Stimulated activated CD4-positive, alpha-beta T cell treated with anti-CD3 and anti-CD28 coated beads, TNF-alpha, amount 100 ng/mL, for 1 hour (primary cell): Measurements from ENCODE around the gene CMTM4.
"Not testable (repeated sequence)": the region's sequence is repeated elsewhere in the genome, so short reads cannot be mapped to it uniquely, and the experiment has no call there.

Experiments used
- DNase-seq, 3 donors: peaks; one replicate each; pipeline ENCODE4 v3.0.0-alpha.2; 2020; ENCODE audit warnings: low read depth in 3 of 3, low spot score in 1 of 3

The CMTM4 gene

GRCh38 chr16:66705790-66706505 is 9.4 kb upstream of the CMTM4 start:
- DNase-seq: no peak

GRCh38 chr16:66703406-66704215 is 7.1 kb upstream of the CMTM4 start:
- DNase-seq: no peak

- DNase-seq: no peak
Observed at GRCh38 chr16:66701516-66701915, 5.0 kb upstream of the CMTM4 start.

GRCh38 chr16:66701026-66701425 is 4.5 kb upstream of the CMTM4 start:
- no peak for DNase-seq

- no peak for DNase-seq
Observed at GRCh38 chr16:66699898-66700297, 3.4 kb upstream of the CMTM4 start.

- DNase-seq: no peak
Observed at GRCh38 chr16:66698046-66698445, 1.5 kb upstream of the CMTM4 start.

- DNase-seq: peak in 1 of 3 donors; percentile 13
Observed at GRCh38 chr16:66695935-66696668, 441 bp downstream of the CMTM4 start.

- DNase-seq: no peak
Observed at GRCh38 chr16:66695471-66695934, 1.0 kb downstream of the CMTM4 start.

- DNase-seq: no peak
Observed at GRCh38 chr16:66693149-66693548, 3.4 kb downstream of the CMTM4 start.

GRCh38 chr16:66692341-66692740 is 4.2 kb downstream of the CMTM4 start:
- no peak for DNase-seq

- no peak for DNase-seq
Observed at GRCh38 chr16:66691234-66691633, 5.3 kb downstream of the CMTM4 start.

- no peak for DNase-seq
Observed at GRCh38 chr16:66690106-66690847, 6.3 kb downstream of the CMTM4 start.

- DNase-seq: no peak
Observed at GRCh38 chr16:66689282-66689681, 7.3 kb downstream of the CMTM4 start.

- no peak for DNase-seq
Observed at GRCh38 chr16:66687906-66688625, 8.5 kb downstream of the CMTM4 start.

GRCh38 chr16:66685501-66686115 is 10.9 kb downstream of the CMTM4 start:
- not testable (repeated sequence) for DNase-seq

- no peak for DNase-seq
Observed at GRCh38 chr16:66682271-66682670, 14.3 kb downstream of the CMTM4 start.

GRCh38 chr16:66681676-66682075 is 14.9 kb downstream of the CMTM4 start:
- DNase-seq: no peak

- no peak for DNase-seq
Observed at GRCh38 chr16:66678337-66678736, 18.2 kb downstream of the CMTM4 start.

- no peak for DNase-seq
Observed at GRCh38 chr16:66677836-66678235, 18.7 kb downstream of the CMTM4 start.

- DNase-seq: no peak
Observed at GRCh38 chr16:66677179-66677578, 19.4 kb downstream of the CMTM4 start.
